Endometrium (tissue), 2 donors: Measurements from ENCODE around the gene TJAP1.
A peak's percentile ranks its signal among the peaks of the same experiment; 100 is the strongest.
"Not testable (repeated sequence)": the region's sequence is repeated elsewhere in the genome, so short reads cannot be mapped to it uniquely, and the experiment has no call there.

Source experiments
- FAIRE-seq: peaks from 2 replicates; lab custom pipeline; 2012; peaks lifted over from hg19 to GRCh38; lab: Jason Lieb, UNC
- donor health status: control.
- donor health status: control.

TJAP1 gene

GRCh38 chr6:43506171-43506570 lies 28.8 kb downstream of the TJAP1 start:
- FAIRE-seq: no peak

- no peak for FAIRE-seq
Measured at GRCh38 chr6:43506667-43507471, 29.5 kb downstream of the TJAP1 start.

GRCh38 chr6:43508481-43509141 lies 31.2 kb downstream of the TJAP1 start:
- FAIRE-seq: no peak

- no peak for FAIRE-seq
Measured at GRCh38 chr6:43509142-43509983, 32.0 kb downstream of the TJAP1 start.

- FAIRE-seq: no peak
Measured at GRCh38 chr6:43509984-43510826, 32.8 kb downstream of the TJAP1 start, which contains the start of gene LRRC73. Gene LRRC73 (minus strand): TSS chr6:43510346. CDS start chr6:43509785, 561 bp downstream.

- FAIRE-seq: no peak
Measured at GRCh38 chr6:43510827-43511163, 33.4 kb downstream of the TJAP1 start.

GRCh38 chr6:43511824-43512415 lies 34.5 kb downstream of the TJAP1 start:
- FAIRE-seq: no peak

GRCh38 chr6:43515808-43516207 lies 38.4 kb downstream of the TJAP1 start:
- FAIRE-seq: no peak

GRCh38 chr6:43516367-43516696 lies 39.0 kb downstream of the TJAP1 start:
- no peak for FAIRE-seq

- FAIRE-seq: peak; percentile 87
Measured at GRCh38 chr6:43516697-43517504, 39.5 kb downstream of the TJAP1 start, which contains the start of the genes POLR1C and YIPF3. Gene POLR1C (plus strand): TSS chr6:43517089. CDS start chr6:43517110, 21 bp downstream. Gene YIPF3 (minus strand): TSS chr6:43516926. CDS start chr6:43516807, 119 bp downstream.

GRCh38 chr6:43517505-43518357 lies 40.4 kb downstream of the TJAP1 start:
- no peak for FAIRE-seq

GRCh38 chr6:43520097-43520496 lies 42.7 kb downstream of the TJAP1 start:
- FAIRE-seq: no peak

GRCh38 chr6:43521836-43522235 lies 44.5 kb downstream of the TJAP1 start:
- no peak for FAIRE-seq

- no peak for FAIRE-seq
Measured at GRCh38 chr6:43522547-43523261, 45.3 kb downstream of the TJAP1 start.

GRCh38 chr6:43523284-43523683 lies 45.9 kb downstream of the TJAP1 start:
- FAIRE-seq: no peak

GRCh38 chr6:43524483-43524961 lies 47.2 kb downstream of the TJAP1 start:
- FAIRE-seq: no peak

- FAIRE-seq: no peak
Measured at GRCh38 chr6:43532201-43532600, 54.8 kb downstream of the TJAP1 start.

- FAIRE-seq: not testable (repeated sequence)
Measured at GRCh38 chr6:43538986-43539385, 61.6 kb downstream of the TJAP1 start.

- FAIRE-seq: not testable (repeated sequence)
Measured at GRCh38 chr6:43539409-43539808, 62.0 kb downstream of the TJAP1 start.
